Neutrophil (primary cell): ENCODE results near the gene SLIT3.

Experiments used
- H3K27ac ChIP-seq: fragments of 200-600 bp; sonication (generic); 2 replicates; pipeline ENCODE4 v1.5.1; 2016; ENCODE audit warnings: mild to moderate bottlenecking, moderate library complexity
- H3K27me3 ChIP-seq: fragments of 200-600 bp; sonication (generic); 2 replicates; pipeline ENCODE4 v1.6.0; 2016; ENCODE audit warnings: mild to moderate bottlenecking
- H3K36me3 ChIP-seq: fragments of 200-600 bp; sonication (generic); 2 replicates; pipeline ENCODE4 v1.5.1; 2017
- H3K4me1 ChIP-seq, 2 experiments: fragments of 200-600 bp in 1 of 2; sonication (generic) in 1 of 2; 1 replicate in 1 of 2; 2 replicates in 1 of 2; pipeline versions ENCODE4 v1.5.1 to v1.6.1; 2013 to 2016; ENCODE audit warnings: low read depth in 1 of 2, low read length in 1 of 2, mild to moderate bottlenecking in 1 of 2, moderate library complexity in 1 of 2; ENCODE audit not compliant: control insufficient read depth in 1 of 2, insufficient read depth in 1 of 2
- H3K4me3 ChIP-seq, 2 experiments: fragments of 200-600 bp in 1 of 2; sonication (generic) in 1 of 2; 1 replicate in 1 of 2; 2 replicates in 1 of 2; pipeline ENCODE4 v1.5.1; 2013 to 2016; ENCODE audit warnings: low read depth in 1 of 2, low read length in 1 of 2, mild to moderate bottlenecking in 1 of 2, moderate library complexity in 1 of 2
- H3K9me3 ChIP-seq: fragments of 200-600 bp; sonication (generic); 2 replicates; pipeline ENCODE4 v1.5.1; 2016
- TF ChIP-seq, protein P1 (sequence below): fragments of 200-600 bp; sonication (generic); IDR thresholded peaks from 2 replicates; pipeline ENCODE4 v1.5.1; 2016; ENCODE audit warnings: antibody characterized with exemption

SLIT3 gene

DNA sequence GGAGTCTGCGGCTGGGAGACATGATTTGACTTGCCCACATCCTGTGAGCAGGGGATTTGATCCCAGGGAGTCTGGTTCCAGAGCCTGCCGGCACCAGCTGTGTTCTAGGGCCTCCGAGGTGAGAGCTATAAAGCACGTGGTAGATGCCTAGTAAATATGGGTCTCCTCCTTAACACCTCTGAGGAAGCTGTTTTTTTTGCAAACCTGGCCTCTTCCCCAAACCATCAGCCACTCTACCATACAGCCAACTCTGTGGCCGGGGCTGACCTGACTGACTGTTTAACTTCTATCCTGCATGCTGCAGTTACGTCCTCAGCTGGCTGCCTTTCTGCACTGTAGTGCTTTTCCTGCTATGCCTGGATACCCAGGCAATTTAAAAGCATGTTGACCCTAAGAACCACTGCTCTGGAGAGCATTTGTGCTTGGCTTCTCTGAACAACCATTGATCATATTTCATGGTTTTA is 220.5 kb downstream of the SLIT3 start:
- Histone ChIP-seq H3K4me3 (no peak overlapping the region), H3K36me3 (no peaks in the 10 kb centered on the region), H3K4me1 (no peaks in the 10 kb centered on the region), H3K27ac (no peak overlapping the region), H3K9me3 (no peaks in the 10 kb centered on the region), H3K27me3 (no peaks in the 10 kb centered on the region)
- TF ChIP-seq, protein P1, sequence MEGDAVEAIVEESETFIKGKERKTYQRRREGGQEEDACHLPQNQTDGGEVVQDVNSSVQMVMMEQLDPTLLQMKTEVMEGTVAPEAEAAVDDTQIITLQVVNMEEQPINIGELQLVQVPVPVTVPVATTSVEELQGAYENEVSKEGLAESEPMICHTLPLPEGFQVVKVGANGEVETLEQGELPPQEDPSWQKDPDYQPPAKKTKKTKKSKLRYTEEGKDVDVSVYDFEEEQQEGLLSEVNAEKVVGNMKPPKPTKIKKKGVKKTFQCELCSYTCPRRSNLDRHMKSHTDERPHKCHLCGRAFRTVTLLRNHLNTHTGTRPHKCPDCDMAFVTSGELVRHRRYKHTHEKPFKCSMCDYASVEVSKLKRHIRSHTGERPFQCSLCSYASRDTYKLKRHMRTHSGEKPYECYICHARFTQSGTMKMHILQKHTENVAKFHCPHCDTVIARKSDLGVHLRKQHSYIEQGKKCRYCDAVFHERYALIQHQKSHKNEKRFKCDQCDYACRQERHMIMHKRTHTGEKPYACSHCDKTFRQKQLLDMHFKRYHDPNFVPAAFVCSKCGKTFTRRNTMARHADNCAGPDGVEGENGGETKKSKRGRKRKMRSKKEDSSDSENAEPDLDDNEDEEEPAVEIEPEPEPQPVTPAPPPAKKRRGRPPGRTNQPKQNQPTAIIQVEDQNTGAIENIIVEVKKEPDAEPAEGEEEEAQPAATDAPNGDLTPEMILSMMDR: no peak

DNA sequence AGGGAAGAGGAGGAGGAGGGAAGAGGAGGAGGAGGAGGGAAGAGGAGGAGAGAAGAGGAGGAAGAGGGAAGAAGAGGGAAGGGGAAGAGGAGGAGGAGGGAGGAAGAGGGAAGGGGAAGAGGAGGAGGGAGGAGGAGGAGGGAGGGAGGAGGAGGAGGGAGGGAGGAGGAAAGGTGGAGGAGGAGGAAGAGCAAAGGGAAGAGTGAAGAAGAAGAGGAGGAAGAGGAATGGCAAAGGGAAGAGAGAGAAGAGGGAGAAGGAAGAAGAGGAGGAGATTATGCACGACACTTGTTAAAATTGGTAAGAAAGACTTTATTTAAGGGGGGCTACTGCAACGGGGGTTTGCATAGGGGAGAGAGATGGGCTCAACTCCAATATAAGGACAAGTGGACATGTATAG is 221.2 kb downstream of the SLIT3 start:
- TF ChIP-seq, protein P1: no peak
- Histone ChIP-seq H3K27ac (no peak overlapping the region), H3K4me1 (no peaks in the 10 kb centered on the region), H3K4me3 (no peak overlapping the region), H3K27me3 (no peaks in the 10 kb centered on the region), H3K36me3 (no peaks in the 10 kb centered on the region), H3K9me3 (no peaks in the 10 kb centered on the region)

GRCh38 chr5:169074839-169075238 is 226.1 kb downstream of the SLIT3 start:
- Histone ChIP-seq H3K4me1 (no peaks in the 10 kb centered on the region), H3K27ac (no peak overlapping the region), H3K9me3 (no peaks in the 10 kb centered on the region), H3K27me3 (no peaks in the 10 kb centered on the region), H3K36me3 (no peaks in the 10 kb centered on the region), H3K4me3 (no peak overlapping the region)
- TF ChIP-seq, protein P1: no peak

GRCh38 chr5:169072233-169072632 is 228.7 kb downstream of the SLIT3 start:
- TF ChIP-seq, protein P1: no peak
- Histone ChIP-seq H3K4me3 (no peak overlapping the region), H3K27me3 (no peaks in the 10 kb centered on the region), H3K4me1 (no peaks in the 10 kb centered on the region), H3K36me3 (no peaks in the 10 kb centered on the region), H3K27ac (no peak overlapping the region), H3K9me3 (no peaks in the 10 kb centered on the region)

GRCh38 chr5:169070413-169070812 is 230.5 kb downstream of the SLIT3 start:
- TF ChIP-seq, protein P1: no peak
- Histone ChIP-seq H3K4me3 (no peak overlapping the region), H3K27ac (no peak overlapping the region), H3K36me3 (no peaks in the 10 kb centered on the region), H3K4me1 (no peaks in the 10 kb centered on the region), H3K9me3 (no peaks in the 10 kb centered on the region), H3K27me3 (peaks cover 4% of the 10 kb centered on the region)

- TF ChIP-seq, protein P1: no peak
- H3K27ac ChIP-seq: no peak overlapping the region
- no peaks in the 10 kb centered on the region for H3K36me3 ChIP-seq
- H3K9me3 ChIP-seq: no peaks in the 10 kb centered on the region
- no peaks in the 10 kb centered on the region for H3K4me1 ChIP-seq
- peaks cover 22% of the 10 kb centered on the region for H3K27me3 ChIP-seq
- no peak overlapping the region for H3K4me3 ChIP-seq
Observed at GRCh38 chr5:169067751-169068173, 233.2 kb downstream of the SLIT3 start.
